ENCODE data around the gene BCAS3.
"Not testable (repeated sequence)": the region's sequence is repeated elsewhere in the genome, so short reads cannot be mapped to it uniquely, and the experiment has no call there.

The BCAS3 gene

GRCh38 chr17:61426482-61427304 lies 749.0 kb downstream of the BCAS3 start:
- no peak for DNase-seq
- in situ Hi-C loops (cut with MboI; ENCODE audit: low pct_unique_long_range_greater_than_20kb, low sequenced_read_pairs), result no loop called here

- DNase-seq, result no peak
- in situ Hi-C loops (cut with MboI; ENCODE audit: low pct_unique_long_range_greater_than_20kb, low sequenced_read_pairs), result no loop called here
Observed at GRCh38 chr17:61427567-61427966, 749.9 kb downstream of the BCAS3 start.

- DNase-seq, result no peak
- in situ Hi-C loops (cut with MboI; ENCODE audit: low pct_unique_long_range_greater_than_20kb, low sequenced_read_pairs), result no loop called here
Observed at GRCh38 chr17:61429274-61429673, 751.6 kb downstream of the BCAS3 start.

- in situ Hi-C loops (cut with MboI; ENCODE audit: low pct_unique_long_range_greater_than_20kb, low sequenced_read_pairs); DNase-seq: not testable (repeated sequence)
Observed at GRCh38 chr17:61429831-61430230, 752.2 kb downstream of the BCAS3 start.

- no peak for DNase-seq
- in situ Hi-C loops (cut with MboI; ENCODE audit: low pct_unique_long_range_greater_than_20kb, low sequenced_read_pairs), result no loop called here
Observed at GRCh38 chr17:61431594-61432311, 754.1 kb downstream of the BCAS3 start.

- in situ Hi-C loops (cut with MboI; ENCODE audit: low pct_unique_long_range_greater_than_20kb, low sequenced_read_pairs), result no loop called here
- no peak for DNase-seq
Observed at GRCh38 chr17:61436273-61436672, 758.6 kb downstream of the BCAS3 start.

GRCh38 chr17:61436995-61437704 lies 759.5 kb downstream of the BCAS3 start:
- in situ Hi-C loops (cut with MboI; ENCODE audit: low pct_unique_long_range_greater_than_20kb, low sequenced_read_pairs), result no loop called here
- no peak for DNase-seq

GRCh38 chr17:61440697-61441096 lies 763.0 kb downstream of the BCAS3 start:
- no peak for DNase-seq
- in situ Hi-C loops (cut with MboI; ENCODE audit: low pct_unique_long_range_greater_than_20kb, low sequenced_read_pairs), result no loop called here

GRCh38 chr17:61441507-61441906 lies 763.9 kb downstream of the BCAS3 start:
- in situ Hi-C loops (cut with MboI; ENCODE audit: low pct_unique_long_range_greater_than_20kb, low sequenced_read_pairs); DNase-seq: not testable (repeated sequence)

- no peak for DNase-seq
- in situ Hi-C loops (cut with MboI; ENCODE audit: low pct_unique_long_range_greater_than_20kb, low sequenced_read_pairs), result no loop called here
Observed at GRCh38 chr17:61442136-61442775, 764.6 kb downstream of the BCAS3 start.
